CD4-positive, alpha-beta memory T cell (primary cell): Measurements from ENCODE around the gene CELF1. TPM values are rescaled to one million over a fixed set of nuclear protein-coding genes. Genes with fewer than 3 reads are reported as not detected.

Experiments
- CTCF ChIA-PET: fragments of 350-600 bp; sonication (Branson Sonifier 250); formaldehyde crosslinking; loops from one replicate; lab custom pipeline; 2021; ENCODE audit warnings: inconsistent platforms; ENCODE audit not compliant: partially characterized antibody; lab: Charles Lee
- POLR2A ChIA-PET: fragments of 350-600 bp; sonication (Branson Sonifier 250); formaldehyde crosslinking; loops from one replicate; lab custom pipeline; 2021; ENCODE audit not compliant: partially characterized antibody; lab: Charles Lee
- DNase-seq, 5 donors: peaks; one replicate each; pipeline versions ENCODE4 v3.0.0 to v3.0.0-alpha.2; 2020 to 2022; ENCODE audit warnings: mixed read lengths in 1 of 5
- H3K27ac ChIP-seq: one replicate; pipeline ENCODE4 v1.7.0; 2013; ENCODE audit warnings: low read depth, low read length
- H3K27me3 ChIP-seq: 2 replicates; pipeline ENCODE4 v1.7.0; 2013; ENCODE audit warnings: mild to moderate bottlenecking, low read length, moderate library complexity; ENCODE audit not compliant: insufficient read depth
- H3K36me3 ChIP-seq: 2 replicates; pipeline ENCODE4 v1.7.0; 2013; ENCODE audit warnings: mild to moderate bottlenecking, low read length, moderate library complexity; ENCODE audit not compliant: insufficient read depth
- H3K4me1 ChIP-seq: 2 replicates; pipeline ENCODE4 v1.7.0; 2013; ENCODE audit warnings: mild to moderate bottlenecking, low read length, moderate library complexity; ENCODE audit not compliant: insufficient read depth
- H3K4me3 ChIP-seq, 2 donors: one replicate each; pipeline ENCODE4 v1.7.0; 2013; ENCODE audit warnings: low read length in 2 of 2, mild to moderate bottlenecking in 1 of 2
- H3K9me3 ChIP-seq, 2 donors: one replicate each; pipeline ENCODE4 v1.7.0; 2013; ENCODE audit warnings: low read length in 2 of 2, control low read depth in 1 of 2; ENCODE audit not compliant: control insufficient read depth in 1 of 2
- H3K27ac Mint-ChIP-seq, 7 donors: one replicate each; pipeline ENCODE4 v1.8.0; 2020 to 2021; ENCODE audit warnings: mixed read lengths in 7 of 7, mild to moderate bottlenecking in 6 of 7, inconsistent platforms in 3 of 7, moderate library complexity in 3 of 7
- H3K27me3 Mint-ChIP-seq, 2 donors: one replicate each; pipeline ENCODE4 v1.8.0; 2020 to 2021; ENCODE audit warnings: mixed read lengths in 2 of 2
- H3K36me3 Mint-ChIP-seq, 2 donors: one replicate each; pipeline ENCODE4 v1.8.0; 2020 to 2021; ENCODE audit warnings: mixed read lengths in 2 of 2, inconsistent platforms in 1 of 2, mild to moderate bottlenecking in 1 of 2
- H3K4me1 Mint-ChIP-seq, 4 donors: one replicate each; pipeline ENCODE4 v1.8.0; 2020 to 2021; ENCODE audit warnings: mixed read lengths in 4 of 4, mild to moderate bottlenecking in 1 of 4
- H3K4me3 Mint-ChIP-seq, 8 donors: one replicate each; pipeline ENCODE4 v1.8.0; 2020 to 2021; ENCODE audit warnings: mixed read lengths in 8 of 8, mild to moderate bottlenecking in 7 of 8, moderate library complexity in 6 of 8, inconsistent platforms in 3 of 8
- H3K9me3 Mint-ChIP-seq, 8 donors: one replicate each; pipeline ENCODE4 v1.8.0; 2020 to 2021; ENCODE audit warnings: mixed read lengths in 8 of 8, mild to moderate bottlenecking in 5 of 8, inconsistent platforms in 3 of 8, moderate library complexity in 1 of 8
- intact Hi-C: fragments of 100-400 bp; cut with micrococcal nuclease; formaldehyde crosslinking; loops from one replicate; pipeline ENCODE4 v1.15.1; 2023
- polyA plus RNA-seq, 2 donors: library from polyadenylated mRNA; unstranded; fragments of 300-500 nt; fragmentation: Illumina TruSeq; gene quantifications; one replicate each; pipeline ENCODE4 v1.2.3, GENCODE V29; 2021
- total RNA-seq, 2 experiments: library from RNA; stranded (reverse); gene quantifications; one replicate each; pipeline ENCODE4 v1.2.3, GENCODE V29; 2021

Gene CELF1
- total and polyA plus RNA-seq, 4 experiments from 2014 or later = 45.6 to 149 (median 110) TPM

DNA sequence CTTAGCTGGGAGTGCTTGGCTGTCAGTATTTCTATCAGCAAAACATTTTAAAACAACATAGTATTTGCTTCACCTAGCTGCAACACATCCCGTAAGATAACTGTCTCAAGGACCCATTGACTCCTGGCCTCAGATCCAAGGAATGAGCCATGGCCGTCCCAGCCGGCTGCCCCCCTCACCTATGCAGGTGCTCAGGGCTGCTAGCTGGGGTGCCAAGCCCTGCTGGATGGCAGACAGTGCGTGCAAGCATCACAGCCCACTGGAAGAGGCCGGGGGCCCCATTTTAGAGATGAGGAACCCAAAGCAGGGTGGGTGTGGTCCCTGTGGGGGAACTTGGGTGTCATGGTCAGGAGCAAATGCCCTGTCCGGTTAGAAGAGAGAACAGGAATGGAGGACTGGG, 135.2 kb downstream of the CELF1 start:
- DNase-seq = no peak
- no peak overlapping the region for H3K4me3 ChIP-seq
- POLR2A ChIA-PET = interaction anchor here (1.2 to 1.6 kb wide), 2 partner anchors 9 kb away, joined by 4 to 7 read pairs; partner anchors contain the start of genes PSMC3 and SLC39A13
- H3K36me3 Mint-ChIP-seq = peaks cover 18 to 57% of the 10 kb centered on the region in 2 donors
- peaks cover 49% of the 10 kb centered on the region for H3K36me3 ChIP-seq
- H3K9me3 ChIP-seq = no peaks in the 10 kb centered on the region
- H3K9me3 Mint-ChIP-seq = no peaks in the 10 kb centered on the region
- no peak overlapping the region for H3K27ac ChIP-seq
- peak overlapping the region in 1 of 8 donors; percentile 8 for H3K4me3 Mint-ChIP-seq
- H3K27me3 Mint-ChIP-seq = no peaks in the 10 kb centered on the region
- CTCF ChIA-PET = no interaction called here
- H3K4me1 ChIP-seq = no peaks in the 10 kb centered on the region
- H3K27me3 ChIP-seq = no peaks in the 10 kb centered on the region
- peak overlapping the region in 1 of 7 donors; percentile 48 for H3K27ac Mint-ChIP-seq
- intact Hi-C loops = no loop called here
- no peaks in the 10 kb centered on the region for H3K4me1 Mint-ChIP-seq

- Mint-ChIP-seq H3K4me3 (no peak overlapping the region), H3K4me1 (peaks cover 0 to 6% (median under 1%) of the 10 kb centered on the region in 4 donors), H3K27ac (no peak overlapping the region), H3K36me3 (peaks cover 18 to 49% of the 10 kb centered on the region in 2 donors), H3K9me3 (no peaks in the 10 kb centered on the region), H3K27me3 (no peaks in the 10 kb centered on the region)
- Histone ChIP-seq H3K27me3 (no peaks in the 10 kb centered on the region), H3K4me1 (no peaks in the 10 kb centered on the region), H3K36me3 (peaks cover 40% of the 10 kb centered on the region), H3K27ac (no peak overlapping the region), H3K9me3 (no peaks in the 10 kb centered on the region), H3K4me3 (no peak overlapping the region)
- DNase-seq = no peak
- CTCF ChIA-PET = interaction anchor here (0.7 to 1.4 kb wide), 2 partner anchors 38 to 42 kb away, joined by 3 to 5 read pairs; no protein-coding TSS in a partner anchor
- intact Hi-C loops = no loop called here
- POLR2A ChIA-PET = interaction anchor here (0.6 kb wide), 1 partner anchor 9 kb away, joined by 3 read pairs; no protein-coding TSS in a partner anchor
Observed at GRCh38 chr11:47415949-47416472, 136.9 kb downstream of the CELF1 start.

Other genes starting within 250 kb of the CELF1 start
- gene MYBPC3, start 200.4 kb downstream of the CELF1 start, total RNA-seq = not detected
- not detected for gene MYBPC3, start 200.4 kb downstream of the CELF1 start, polyA plus RNA-seq
- gene SPI1, start 174.6 kb downstream of the CELF1 start, total RNA-seq = 1 to 10 TPM; 4.8 to 5.0 TPM
- gene SPI1, start 174.6 kb downstream of the CELF1 start, polyA plus RNA-seq = under 1 TPM in 1 of 2 donors, not detected in 1; 0.28 TPM
- gene SLC39A13, start 144.5 kb downstream of the CELF1 start, total RNA-seq = 10 to 100 TPM; 63.6 to 68.3 TPM
- 10 to 100 TPM; 22.3 to 33.6 TPM for gene SLC39A13, start 144.5 kb downstream of the CELF1 start, polyA plus RNA-seq
- 10 to 100 TPM; 53.9 to 59.6 TPM for gene PSMC3, start 126.7 kb downstream of the CELF1 start, total RNA-seq
- 100 to 1,000 TPM; 114 to 152 TPM for gene PSMC3, start 126.7 kb downstream of the CELF1 start, polyA plus RNA-seq
- gene RAPSN, start 104.0 kb downstream of the CELF1 start, total RNA-seq = 1 to 10 TPM in 1 of 2 experiments, under 1 TPM in 1; 0.55 to 1.7 TPM
- not detected for gene RAPSN, start 104.0 kb downstream of the CELF1 start, polyA plus RNA-seq
- gene PTPMT1, start 12.5 kb upstream of the CELF1 start, total RNA-seq = 10 to 100 TPM; 21.5 to 21.9 TPM
- gene PTPMT1, start 12.5 kb upstream of the CELF1 start, polyA plus RNA-seq = 100 to 1,000 TPM in 1 of 2 donors, 10 to 100 TPM in 1; 68.3 to 109 TPM
- gene KBTBD4, start 25.8 kb upstream of the CELF1 start, total RNA-seq = 10 to 100 TPM; 21.2 to 22.5 TPM
- 10 to 100 TPM; 40.2 to 71.9 TPM for gene KBTBD4, start 25.8 kb upstream of the CELF1 start, polyA plus RNA-seq
- 10 to 100 TPM; 70.9 to 71.0 TPM for gene NDUFS3, start 25.9 kb upstream of the CELF1 start, total RNA-seq
- 100 to 1,000 TPM in 1 of 2 donors, 10 to 100 TPM in 1; 85.7 to 118 TPM for gene NDUFS3, start 25.9 kb upstream of the CELF1 start, polyA plus RNA-seq
- under 1 TPM in 1 of 2 experiments, not detected in 1; 0.25 TPM for gene FAM180B, start 33.5 kb upstream of the CELF1 start, total RNA-seq
- not detected for gene FAM180B, start 33.5 kb upstream of the CELF1 start, polyA plus RNA-seq
- gene C1QTNF4, start 41.3 kb upstream of the CELF1 start, total RNA-seq = under 1 TPM; 0.44 to 0.61 TPM
- not detected for gene C1QTNF4, start 41.3 kb upstream of the CELF1 start, polyA plus RNA-seq
- 10 to 100 TPM; 23.6 to 23.9 TPM for gene MTCH2, start 89.4 kb upstream of the CELF1 start, total RNA-seq
- gene MTCH2, start 89.4 kb upstream of the CELF1 start, polyA plus RNA-seq = 10 to 100 TPM; 58.8 to 66.8 TPM
- 1 to 10 TPM; 7.8 to 8.1 TPM for gene AGBL2, start 162.2 kb upstream of the CELF1 start, total RNA-seq
- gene AGBL2, start 162.2 kb upstream of the CELF1 start, polyA plus RNA-seq = 1 to 10 TPM; 1.6 to 1.7 TPM
- gene FNBP4, start 214.2 kb upstream of the CELF1 start, total RNA-seq = 100 to 1,000 TPM; 298 to 314 TPM
- 10 to 100 TPM; 22.6 to 48.0 TPM for gene FNBP4, start 214.2 kb upstream of the CELF1 start, polyA plus RNA-seq